NCI-H187 treated with DMSO at 0.1 percent for 48 hours (cell line): ENCODE data around the gene DAB1.
"Not testable (repeated sequence)": the region's sequence is repeated elsewhere in the genome, so short reads cannot be mapped to it uniquely, and the experiment has no call there.

Source experiments
- DNase-seq: peaks from one replicate; lab custom pipeline; 2025; lab: John Stamatoyannopoulos, UW

Gene DAB1

DNA sequence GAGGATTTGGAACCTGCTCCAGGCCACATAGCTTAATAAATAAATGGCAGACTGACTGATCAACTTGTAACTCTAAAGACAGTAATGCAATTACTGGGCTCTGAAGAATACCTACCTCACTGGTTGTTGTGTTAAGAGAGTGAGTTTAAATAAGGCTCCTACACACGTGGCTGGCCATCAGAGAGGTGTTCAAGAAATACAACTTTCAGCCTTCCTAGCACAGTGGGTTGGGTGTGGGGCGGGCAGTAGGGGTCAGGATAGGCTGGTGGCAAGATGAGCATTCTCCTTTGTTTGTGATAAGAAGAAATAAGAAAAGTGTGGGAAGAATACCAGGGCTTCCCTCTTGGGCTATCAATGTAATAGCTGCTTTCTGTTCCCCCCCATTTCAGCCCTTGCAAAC is 151.3 kb downstream of the DAB1 start:
- DNase-seq: no peak

DNA sequence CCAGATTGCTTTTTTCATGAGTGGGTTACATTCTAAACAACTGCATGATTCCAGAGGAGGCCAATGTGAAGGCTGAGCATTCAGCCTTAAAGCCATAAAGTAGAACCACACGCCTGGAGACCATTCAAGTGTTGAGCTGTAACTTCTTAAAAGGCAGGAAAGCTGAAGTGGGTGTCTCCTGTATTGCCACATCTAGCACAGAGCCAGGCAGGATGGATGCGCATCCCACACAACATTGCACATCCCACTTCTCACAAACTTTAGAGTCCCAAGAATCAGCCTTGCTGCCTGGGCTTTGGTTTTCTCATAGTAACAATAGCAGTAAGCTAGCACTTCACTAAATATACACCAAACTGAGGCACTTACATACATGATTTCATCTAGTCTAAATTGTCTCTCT is 151.7 kb downstream of the DAB1 start:
- DNase-seq: no peak

DNA sequence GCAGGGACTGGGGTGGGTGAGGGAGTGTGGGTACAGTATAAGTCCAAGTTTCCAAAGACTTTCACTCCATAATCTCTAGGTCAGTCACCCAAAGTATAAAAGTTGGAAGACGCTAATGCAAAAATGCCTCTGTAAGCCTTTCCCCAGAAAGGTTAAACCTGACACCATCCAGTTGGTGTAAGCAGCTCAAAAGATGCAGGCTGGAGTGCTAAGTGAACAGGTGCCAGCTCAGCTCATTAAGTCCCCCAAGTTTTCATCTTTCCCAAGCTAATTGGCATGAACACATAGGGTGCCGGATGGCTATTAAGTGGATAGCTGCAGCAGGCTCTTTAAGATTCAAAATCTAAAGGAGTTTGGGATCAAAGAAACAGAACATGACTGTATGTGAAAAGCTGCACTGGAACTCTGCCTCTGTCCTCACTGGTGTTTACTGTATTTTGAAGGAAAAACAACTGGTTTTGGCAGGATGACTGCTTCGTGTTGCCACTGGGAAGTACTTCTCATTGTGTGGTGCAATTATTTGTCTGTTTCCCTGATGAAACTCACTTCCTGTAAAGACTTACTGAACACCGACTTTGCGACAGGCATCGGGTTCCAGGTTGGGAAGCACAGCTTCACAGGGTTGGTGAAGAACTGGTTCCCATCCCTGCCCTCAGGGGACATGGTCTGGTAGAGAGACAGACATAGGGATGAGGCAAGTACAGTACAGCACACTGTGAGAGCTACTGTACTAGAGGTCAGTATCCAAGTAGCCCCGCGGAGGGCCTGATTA is 152.7 kb downstream of the DAB1 start:
- DNase-seq: no peak

DNA sequence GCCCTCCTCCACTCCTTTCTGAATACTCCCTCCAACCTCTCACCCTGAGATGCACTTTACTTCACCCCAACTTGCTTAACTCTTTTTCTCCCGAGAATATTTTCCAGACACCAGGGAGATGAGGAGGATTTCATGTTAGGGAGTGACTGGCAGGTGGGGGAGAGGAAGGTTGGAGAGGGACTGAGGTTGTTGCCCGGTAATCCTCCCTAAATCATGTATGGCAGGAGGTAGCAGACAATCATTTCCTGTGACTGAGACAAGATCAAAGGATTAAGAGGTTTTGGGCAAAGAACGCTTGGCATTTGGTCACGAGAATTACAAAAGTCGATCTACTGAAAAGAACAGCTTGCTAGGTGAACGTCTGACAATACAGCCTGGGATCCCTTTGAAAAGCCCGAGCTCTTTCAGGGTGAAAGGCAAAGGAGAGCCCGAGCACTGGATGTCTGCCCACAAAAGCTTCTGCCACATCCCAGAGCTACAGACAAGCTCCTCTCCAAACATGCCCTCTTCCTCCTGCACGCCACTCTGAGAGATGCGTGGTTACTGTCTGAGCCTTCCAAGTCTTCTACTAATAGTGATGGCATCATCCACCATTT is 154.1 kb downstream of the DAB1 start:
- no peak for DNase-seq

DNA sequence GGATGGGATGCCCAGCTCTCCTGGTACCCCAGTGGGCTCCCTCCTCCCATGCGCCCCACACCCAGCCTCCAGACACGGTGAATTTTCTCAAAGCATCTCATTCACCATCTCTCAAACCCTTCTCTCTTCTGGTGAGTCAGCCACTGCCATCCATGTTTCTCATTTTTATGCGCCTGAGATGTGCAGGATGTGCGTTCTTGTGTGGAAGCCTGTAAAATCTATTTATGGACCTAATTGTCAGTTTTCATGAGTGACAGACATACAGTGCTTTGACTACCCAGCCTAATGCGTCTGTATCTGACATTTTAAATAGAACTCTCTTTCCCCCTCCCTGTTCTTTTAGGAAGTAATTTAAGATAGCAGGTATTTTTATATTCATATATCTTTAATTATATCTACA is 158.8 kb downstream of the DAB1 start:
- DNase-seq: no peak

DNA sequence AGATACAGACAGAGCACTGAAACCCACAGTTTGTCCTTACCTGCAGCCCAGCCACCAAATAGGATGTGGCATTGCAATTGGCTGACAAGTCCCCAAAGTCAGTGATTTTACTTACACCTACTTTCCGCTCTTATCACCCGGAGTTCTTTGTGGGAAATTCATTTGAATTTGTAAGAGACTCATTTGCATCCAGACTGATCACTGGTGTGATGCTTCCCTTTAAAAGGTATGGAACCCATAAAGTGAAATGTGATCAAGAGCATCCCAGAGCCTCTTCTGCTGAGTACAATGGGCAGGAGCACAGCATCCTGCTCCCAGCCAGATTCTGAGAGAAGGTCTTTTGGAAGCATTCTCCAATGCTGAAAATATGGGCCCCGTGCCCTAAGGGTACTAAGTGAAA is 161.4 kb downstream of the DAB1 start:
- DNase-seq: no peak

DNA sequence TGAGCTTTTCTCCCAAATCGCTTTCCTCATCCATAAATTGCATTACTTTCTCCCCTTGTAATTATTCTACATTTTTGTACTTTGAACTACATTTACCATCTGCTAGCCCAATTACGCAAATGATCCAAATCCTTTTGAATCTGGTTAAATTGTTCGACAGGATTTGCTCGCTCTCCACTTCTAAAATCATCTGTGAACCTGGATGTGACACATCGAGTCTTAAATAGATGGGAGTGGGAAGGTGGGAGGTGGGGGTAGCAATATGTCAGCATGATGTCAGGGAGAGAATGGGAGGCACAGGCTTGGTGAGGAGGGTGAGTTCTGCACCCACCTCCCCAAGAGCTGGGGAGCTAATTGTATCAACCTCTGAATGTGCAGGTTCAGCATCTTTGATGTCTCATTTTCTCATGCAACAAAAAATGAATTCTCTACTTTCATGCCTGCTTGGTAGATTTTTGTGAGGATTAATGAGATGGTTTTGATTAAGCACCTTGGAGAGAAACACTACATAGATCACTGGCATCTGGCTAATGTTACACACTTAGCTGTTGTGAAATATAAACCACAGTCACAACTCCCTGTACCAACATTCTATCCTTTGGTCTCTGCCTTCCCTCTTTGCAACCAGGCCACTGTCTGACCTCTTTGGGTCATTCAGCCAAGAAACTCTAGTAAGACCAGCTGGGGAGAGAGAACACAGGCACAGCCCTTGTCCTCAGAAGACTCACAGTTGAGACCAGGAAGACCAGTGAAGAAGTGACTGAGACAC is 165.1 kb downstream of the DAB1 start:
- DNase-seq: no peak

DNA sequence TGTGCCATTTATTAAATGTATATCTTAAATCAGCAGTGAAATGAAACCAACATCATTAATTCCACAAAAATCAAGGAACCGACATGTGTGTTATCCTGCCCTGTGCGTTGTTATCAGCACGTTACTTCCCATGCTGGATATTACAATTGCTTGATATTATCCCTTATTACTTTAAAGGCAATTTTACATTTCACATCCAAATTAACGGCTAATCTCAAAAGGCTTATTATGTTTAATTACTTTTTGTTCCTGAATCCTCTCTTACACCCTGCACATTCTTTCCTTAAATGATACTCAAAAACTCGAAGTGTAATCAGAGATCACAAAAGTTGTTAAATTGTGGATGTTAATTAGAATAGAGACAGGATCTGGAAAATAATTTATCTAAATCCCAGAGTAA is 167.9 kb downstream of the DAB1 start:
- no peak for DNase-seq

DNA sequence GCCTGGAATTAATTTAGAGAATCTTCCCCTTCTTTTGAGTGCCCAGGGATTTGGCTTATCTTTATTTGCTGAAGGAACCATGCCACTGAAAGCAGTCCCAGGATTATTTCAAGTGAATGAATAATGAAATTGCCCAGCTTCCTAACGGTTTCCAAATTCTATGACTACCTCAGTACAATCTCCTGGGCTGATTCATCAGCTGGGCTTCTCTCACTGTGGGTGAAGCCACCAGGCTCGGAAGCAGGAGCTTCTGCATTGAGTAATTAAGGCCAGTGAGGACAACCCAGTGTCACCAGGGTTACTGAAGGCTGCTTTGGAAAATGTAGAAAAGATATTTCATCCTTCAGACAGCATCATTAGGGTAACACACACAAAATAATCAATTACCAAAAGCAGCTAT is 169.8 kb downstream of the DAB1 start:
- no peak for DNase-seq

DNA sequence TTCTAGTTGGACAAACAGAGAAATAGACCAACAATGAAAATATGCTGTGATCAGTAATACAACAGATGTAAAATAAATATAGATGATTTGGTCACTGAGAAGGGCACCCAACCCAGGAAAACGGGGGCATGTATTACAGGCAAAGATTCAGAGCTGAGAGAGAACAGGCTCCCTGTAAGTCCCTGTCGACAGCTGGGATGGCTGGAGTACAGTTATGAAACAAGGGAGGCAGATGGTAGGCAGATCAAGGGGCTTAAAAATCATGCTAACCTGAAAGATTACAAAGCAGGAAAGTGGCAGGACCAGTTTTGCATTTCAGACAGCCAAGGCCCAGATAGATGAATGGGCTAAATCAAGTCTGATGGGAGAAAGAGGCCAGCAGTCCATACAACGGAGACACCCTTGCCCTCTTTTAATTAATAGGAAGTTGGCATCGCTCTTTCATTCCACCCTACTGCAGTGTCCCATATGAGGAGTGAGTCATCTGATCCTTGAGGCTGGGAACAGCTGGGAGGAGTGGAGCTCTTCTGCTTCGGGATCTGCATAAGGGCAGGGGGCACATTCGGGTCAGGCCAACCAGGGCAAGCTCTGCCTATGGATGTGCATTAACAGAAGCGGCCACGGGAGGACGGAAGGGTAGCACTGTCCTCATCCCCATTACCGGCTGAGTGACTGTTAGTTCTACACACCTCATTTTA is 171.1 kb downstream of the DAB1 start:
- no peak for DNase-seq

DNA sequence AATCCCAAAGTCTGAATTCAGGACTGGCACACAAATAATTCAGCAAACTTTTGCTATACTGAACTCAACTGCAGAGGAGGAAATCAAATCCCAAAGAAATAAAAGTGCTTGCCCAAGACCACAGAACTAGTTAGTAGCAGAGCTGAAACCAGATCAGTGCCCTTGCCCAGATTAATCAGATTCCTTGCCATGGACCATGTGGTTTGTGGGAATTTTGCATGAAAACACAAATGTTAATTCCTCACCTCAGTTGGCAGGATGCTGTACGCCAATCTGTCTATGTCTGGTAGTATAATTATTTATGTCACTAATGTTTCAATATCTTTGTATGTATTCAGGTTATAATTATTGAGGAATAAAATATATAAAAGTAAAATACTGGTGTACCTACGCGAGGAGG is 173.8 kb downstream of the DAB1 start:
- DNase-seq: no peak

DNA sequence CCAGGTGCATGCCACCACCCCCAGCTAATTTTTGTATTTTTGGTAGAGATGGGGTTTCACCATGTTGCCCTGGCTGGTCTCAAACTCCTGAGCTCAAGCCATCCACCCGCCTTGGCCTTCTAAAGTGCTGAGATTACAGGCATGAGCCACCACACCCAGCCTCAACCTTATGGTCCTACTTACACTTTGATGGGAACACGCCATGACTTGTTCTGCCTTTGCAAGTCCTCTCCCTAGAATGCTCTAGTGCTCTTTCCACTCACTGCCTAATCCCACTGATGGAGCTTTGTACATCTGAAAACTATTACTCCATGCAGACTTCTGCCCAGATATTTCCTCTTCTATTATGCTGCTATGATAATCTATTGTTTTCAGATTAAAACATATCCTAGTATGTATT is 174.3 kb downstream of the DAB1 start:
- no peak for DNase-seq

DNA sequence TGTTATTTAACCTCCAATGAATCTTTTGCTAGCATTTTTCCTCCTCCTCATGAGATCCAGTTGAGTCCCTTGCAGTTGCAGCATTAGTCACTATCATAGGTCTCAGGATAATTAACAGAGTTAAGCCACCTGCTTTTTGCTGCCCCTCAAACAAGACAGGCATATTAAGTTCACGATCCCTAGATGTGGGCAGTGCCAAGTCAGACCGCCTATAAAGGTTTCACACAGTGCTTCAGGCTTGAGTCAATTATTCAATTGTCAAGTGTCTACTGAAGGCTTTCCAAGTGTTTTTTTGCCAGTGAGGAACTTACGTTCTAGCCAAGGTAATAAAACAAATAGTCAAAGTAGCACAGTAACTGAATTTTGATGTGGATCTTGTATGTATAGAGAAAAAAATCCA is 175.0 kb downstream of the DAB1 start:
- DNase-seq: no peak

DNA sequence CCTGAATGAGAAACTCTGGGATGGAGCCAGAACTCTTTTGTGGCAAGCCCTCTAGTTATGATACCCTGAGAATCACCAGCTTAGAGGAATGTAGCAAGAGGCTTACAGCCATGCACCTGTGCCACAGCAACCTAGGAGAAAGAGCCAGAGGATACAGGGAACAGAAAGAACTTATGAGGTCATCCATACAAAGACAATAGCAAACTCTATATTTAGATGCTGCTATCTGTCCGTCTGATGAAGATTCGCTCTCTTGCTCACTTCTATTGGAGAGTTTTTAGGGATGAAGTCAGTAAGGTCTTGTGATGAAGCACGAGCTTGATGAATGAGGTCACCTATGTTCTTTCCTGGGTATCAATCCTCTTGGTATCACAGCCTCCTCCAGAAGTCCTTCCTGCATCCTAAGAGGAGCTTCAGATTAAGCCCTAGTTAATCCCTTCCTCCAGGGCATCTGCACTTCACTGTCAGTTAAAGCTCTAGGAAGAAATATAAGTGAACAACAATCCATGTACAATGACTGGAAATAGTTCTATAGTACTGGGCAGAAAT is 185.6 kb downstream of the DAB1 start:
- no peak for DNase-seq

DNA sequence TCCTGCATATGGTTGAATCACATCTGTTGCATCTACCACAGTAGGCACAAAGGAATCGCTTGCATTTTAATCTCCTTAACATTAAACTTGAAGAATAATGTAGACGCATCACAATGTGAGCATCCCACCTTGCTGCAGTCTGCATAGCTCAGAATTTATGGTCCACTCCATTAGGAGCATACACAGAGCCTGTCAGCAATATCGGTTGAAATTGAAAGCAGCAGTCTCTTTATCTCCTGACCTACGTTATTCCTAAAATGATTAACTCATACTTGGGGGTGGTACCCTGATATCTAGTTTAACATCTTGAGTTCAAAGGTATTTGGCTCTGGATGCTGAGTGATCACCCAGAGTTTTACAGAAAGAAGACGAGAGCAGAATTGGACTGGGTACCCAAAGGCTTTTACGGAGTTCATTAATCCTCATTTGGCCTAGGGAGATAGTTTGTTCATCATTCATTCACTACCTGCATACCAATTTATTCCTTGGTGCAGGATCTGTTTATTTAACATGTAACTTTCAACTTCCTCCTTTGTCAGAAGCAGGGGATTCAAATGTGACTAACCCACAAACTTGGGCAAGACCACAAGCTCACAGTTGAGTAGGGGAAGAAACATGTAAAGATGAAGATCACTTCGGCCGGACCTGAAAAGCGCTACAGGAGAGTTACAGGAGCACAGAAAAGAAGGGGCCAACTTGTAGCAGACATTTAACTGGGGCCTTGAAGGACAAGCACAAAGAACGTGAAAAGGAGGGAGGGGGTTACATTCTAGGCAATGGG is 187.9 kb downstream of the DAB1 start:
- DNase-seq: no peak

DNA sequence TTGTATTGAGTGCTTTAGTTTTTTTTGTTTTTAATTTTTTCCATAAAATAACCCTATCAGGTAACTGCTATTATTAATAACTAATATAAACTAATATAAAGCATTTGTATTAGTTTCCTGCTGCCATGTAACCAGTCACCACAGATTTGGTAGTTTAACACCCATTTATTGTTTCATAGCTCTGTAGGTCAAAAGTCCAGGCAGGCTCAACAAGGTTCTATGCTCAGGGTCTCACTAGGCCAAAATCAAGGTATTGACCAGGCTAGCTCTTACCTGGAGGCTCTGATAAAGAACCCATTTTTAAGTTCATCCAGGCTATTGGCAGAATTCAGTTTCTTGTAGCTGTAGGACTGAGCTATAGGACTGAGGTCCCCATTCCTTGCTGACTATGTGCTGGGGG is 189.4 kb downstream of the DAB1 start:
- DNase-seq: no peak

DNA sequence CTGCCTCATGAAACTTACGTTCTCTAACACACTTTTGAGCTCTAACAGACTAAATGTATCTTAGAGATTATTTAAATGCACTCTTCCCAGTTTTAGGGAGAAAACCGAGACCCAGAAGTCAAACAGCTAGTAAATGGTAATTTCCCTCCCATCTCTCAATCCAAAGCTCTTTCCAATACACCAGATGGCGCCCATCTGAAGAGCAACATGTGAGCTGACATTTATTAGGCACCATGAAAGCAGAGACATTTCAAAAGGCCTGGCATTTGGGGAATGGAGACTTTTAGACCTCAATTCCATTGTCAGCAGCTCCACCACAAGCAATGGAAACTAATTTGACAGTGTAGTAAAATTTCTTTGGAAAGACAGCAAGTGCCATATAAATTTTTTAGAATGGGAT is 191.4 kb downstream of the DAB1 start:
- DNase-seq: no peak

DNA sequence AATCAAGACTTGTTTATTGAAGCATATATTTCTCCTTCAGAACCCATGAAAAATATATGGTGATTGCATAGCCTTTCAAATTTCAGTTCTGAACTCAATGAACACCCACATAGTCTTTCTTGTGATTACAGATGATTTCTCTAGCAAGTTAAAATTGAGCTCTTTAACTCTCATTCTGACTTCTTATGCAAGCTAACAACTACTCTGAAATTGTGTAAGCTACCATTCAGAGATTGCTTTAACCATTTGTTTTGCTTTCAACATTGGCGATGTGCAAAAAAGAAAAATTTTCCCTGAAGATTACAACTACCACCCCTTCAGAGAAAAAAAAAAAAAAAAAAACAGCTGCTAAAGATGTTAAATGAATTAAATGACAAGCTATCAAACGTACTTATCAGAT is 193.9 kb downstream of the DAB1 start:
- DNase-seq: no peak

DNA sequence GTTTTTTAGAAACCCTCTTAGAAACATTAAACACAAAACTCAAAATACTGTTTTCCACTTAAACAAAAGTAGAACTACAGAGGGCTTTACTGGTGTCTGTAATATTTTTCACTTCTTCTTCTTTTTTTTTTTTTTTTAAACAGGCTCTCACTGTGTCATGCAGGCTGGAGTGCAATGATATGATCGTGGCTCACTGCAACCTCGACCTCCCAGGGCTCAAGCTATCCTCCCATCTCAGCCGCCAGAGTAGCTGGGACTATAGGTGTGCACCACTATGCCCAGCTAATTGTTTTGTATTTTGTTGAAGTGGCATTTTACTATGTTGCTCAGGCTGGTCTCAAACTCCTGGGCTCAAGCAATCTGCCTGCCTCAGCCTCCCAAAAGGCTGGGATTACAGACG is 194.8 kb downstream of the DAB1 start:
- no peak for DNase-seq

DNA sequence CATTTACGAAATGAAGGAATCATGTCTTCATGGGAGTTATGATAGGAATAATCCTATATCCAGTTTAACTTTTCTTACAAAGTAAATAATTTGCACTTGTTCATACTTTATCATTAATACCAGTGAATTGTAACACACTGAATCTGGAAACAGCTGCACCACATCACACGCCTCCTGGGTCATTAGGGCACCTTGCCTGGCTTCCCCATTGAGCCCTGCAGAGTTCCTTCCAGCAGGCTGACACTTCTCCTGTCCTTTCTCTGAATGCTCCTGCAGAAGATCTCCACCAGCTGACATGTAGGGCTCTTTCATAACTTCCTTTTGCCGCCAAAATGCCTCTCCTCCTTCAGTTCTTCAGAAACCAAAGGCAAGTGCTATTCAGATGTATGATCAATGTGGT is 201.1 kb downstream of the DAB1 start:
- no peak for DNase-seq

DNA sequence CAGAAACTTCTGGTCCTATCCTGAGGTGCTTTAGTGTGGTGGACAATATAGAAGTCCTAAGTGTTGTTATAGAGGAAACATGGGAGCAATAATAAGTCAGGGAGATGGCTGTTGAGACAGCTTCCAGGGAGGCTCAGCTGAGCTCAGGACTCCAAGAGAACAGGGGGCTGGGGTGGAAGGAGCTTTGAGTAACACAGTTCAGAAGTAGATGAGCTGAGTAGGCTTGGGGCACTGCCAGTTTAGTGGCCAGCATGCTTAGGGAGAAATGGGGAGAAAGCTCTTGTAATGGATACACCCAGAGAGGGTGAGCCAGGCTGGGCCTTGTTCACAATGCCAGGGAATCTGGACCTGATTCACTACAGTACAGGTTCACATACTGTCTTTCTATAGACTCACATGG is 201.6 kb downstream of the DAB1 start:
- DNase-seq: no peak

DNA sequence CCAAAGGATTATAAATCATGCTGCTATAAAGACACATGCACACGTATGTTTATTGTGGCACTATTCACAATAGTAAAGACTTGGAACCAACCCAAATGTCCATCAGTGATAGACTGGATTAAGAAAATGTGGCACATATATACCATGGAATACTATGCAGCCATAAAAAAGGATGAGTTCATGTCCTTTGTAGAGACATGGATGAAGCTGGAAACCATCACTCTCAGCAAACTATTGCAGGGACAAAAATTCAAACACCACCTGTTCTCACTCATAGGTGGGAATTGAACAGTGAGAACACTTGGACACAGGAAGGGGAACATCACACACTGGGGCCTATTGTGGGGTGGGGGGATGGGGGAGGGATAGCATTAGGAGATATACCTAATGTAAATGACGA is 203.0 kb downstream of the DAB1 start:
- not testable (repeated sequence) for DNase-seq
